BJ (cell line): ENCODE measurements around the gene ZFX. TPM values are rescaled to one million over a fixed set of nuclear protein-coding genes. Genes with fewer than 3 reads are reported as not detected.
"Not testable (repeated sequence)": the region's sequence is repeated elsewhere in the genome, so short reads cannot be mapped to it uniquely, and the experiment has no call there.

Experiments
- CTCF ChIA-PET: fragments of 350-600 bp; formaldehyde crosslinking; extraction: SDS; loops from one replicate; lab custom pipeline; 2021; ENCODE audit warnings: antibody characterized with exemption, inconsistent platforms; lab: Yijun Ruan, JAX
- POLR2A ChIA-PET: fragments of 300-600 bp; sonication (Branson Sonifier 250); formaldehyde crosslinking; extraction: SDS; loops from one replicate; lab custom pipeline; 2021; ENCODE audit warnings: antibody characterized with exemption; lab: Charles Lee
- DNase-seq: peaks from one replicate; pipeline ENCODE4 v3.0.0-alpha.2; 2011; ENCODE audit warnings: low read depth
- H3K27me3 ChIP-seq: 2 replicates; pipeline ENCODE4 v1.6.0; 2011; ENCODE audit warnings: low read length; ENCODE audit not compliant: control insufficient read depth, insufficient read depth
- H3K36me3 ChIP-seq: 2 replicates; pipeline ENCODE4 v1.5.1; 2011; ENCODE audit warnings: low read length; ENCODE audit not compliant: control insufficient read depth, insufficient read depth
- H3K4me3 ChIP-seq: 2 replicates; pipeline ENCODE4 v1.5.1; 2011; ENCODE audit warnings: low read depth, mild to moderate bottlenecking, control low read depth, low read length
- polyA plus RNA-seq: library from polyadenylated mRNA; depleted of rRNA; stranded (reverse); fragments of >200 nt; gene quantifications from 2 replicates; pipeline ENCODE4 v1.2.3, GENCODE V29; 2011
- TF ChIP-seq, protein P1 (sequence below): IDR thresholded peaks from 2 replicates; pipeline ENCODE4 v1.5.1; 2011; ENCODE audit warnings: low read depth, mild to moderate bottlenecking, control low read depth, inconsistent platforms, low read length, moderate library complexity; ENCODE audit not compliant: insufficient read depth

ZFX gene
- polyA plus RNA-seq, 1 experiment, result 12.5 TPM

DNA sequence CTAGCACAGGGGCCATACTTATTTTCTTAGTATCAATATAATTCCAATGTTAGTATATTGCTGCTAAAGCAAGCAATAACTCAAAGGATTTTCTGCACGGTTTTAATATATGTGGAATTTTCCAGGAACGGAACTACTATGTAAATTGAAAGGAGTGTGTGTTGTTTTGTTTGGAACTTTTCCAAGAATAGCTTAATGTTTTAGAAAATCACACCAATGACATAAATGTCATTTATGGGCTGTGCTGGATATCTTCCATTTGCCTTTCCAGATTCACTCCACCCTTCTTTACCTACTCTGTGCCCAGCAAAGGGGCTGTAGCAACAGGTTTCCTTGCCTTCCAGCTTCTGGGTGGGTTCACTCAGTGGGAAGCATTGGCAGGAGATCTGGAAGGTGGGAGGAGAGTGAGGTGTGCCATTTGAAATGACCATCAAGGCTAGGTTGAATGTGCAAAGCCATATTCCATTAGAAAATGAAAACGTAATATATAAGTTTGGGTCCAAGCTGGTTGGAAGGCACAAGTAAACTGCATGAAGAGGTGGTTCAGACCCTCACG lies 25.2 kb upstream of the ZFX start:
- POLR2A ChIA-PET, result no interaction called here
- DNase-seq, result no peak
- Histone ChIP-seq H3K4me3 (no peak overlapping the region), H3K27me3 (no peaks in the 10 kb centered on the region), H3K36me3 (no peaks in the 10 kb centered on the region)
- CTCF ChIA-PET, result interaction anchor here (0.6 kb wide), 1 partner anchor 12 kb away, joined by 3 read pairs; no protein-coding TSS in a partner anchor
- TF ChIP-seq, protein P1, sequence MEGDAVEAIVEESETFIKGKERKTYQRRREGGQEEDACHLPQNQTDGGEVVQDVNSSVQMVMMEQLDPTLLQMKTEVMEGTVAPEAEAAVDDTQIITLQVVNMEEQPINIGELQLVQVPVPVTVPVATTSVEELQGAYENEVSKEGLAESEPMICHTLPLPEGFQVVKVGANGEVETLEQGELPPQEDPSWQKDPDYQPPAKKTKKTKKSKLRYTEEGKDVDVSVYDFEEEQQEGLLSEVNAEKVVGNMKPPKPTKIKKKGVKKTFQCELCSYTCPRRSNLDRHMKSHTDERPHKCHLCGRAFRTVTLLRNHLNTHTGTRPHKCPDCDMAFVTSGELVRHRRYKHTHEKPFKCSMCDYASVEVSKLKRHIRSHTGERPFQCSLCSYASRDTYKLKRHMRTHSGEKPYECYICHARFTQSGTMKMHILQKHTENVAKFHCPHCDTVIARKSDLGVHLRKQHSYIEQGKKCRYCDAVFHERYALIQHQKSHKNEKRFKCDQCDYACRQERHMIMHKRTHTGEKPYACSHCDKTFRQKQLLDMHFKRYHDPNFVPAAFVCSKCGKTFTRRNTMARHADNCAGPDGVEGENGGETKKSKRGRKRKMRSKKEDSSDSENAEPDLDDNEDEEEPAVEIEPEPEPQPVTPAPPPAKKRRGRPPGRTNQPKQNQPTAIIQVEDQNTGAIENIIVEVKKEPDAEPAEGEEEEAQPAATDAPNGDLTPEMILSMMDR, result no peak

GRCh38 chrX:24125028-24125612 lies 24.4 kb upstream of the ZFX start:
- Histone ChIP-seq H3K4me3 (no peak overlapping the region), H3K36me3 (no peaks in the 10 kb centered on the region), H3K27me3 (no peaks in the 10 kb centered on the region)
- TF ChIP-seq, protein P1, result no peak
- ChIA-PET CTCF (interaction anchor here (0.7 kb wide), 2 partner anchors 31 to 270 kb away, joined by 3 read pairs; no protein-coding TSS in a partner anchor), POLR2A (no interaction called here)
- no peak for DNase-seq

- CTCF ChIA-PET, result no interaction called here
- no peaks in the 10 kb centered on the region for H3K27me3 ChIP-seq
- H3K4me3 ChIP-seq, result no peak overlapping the region
- TF ChIP-seq, protein P1, result no peak
- no peaks in the 10 kb centered on the region for H3K36me3 ChIP-seq
- DNase-seq, result no peak
- POLR2A ChIA-PET, result no interaction called here
Observed at GRCh38 chrX:24131476-24131875, 18.1 kb upstream of the ZFX start.

DNA sequence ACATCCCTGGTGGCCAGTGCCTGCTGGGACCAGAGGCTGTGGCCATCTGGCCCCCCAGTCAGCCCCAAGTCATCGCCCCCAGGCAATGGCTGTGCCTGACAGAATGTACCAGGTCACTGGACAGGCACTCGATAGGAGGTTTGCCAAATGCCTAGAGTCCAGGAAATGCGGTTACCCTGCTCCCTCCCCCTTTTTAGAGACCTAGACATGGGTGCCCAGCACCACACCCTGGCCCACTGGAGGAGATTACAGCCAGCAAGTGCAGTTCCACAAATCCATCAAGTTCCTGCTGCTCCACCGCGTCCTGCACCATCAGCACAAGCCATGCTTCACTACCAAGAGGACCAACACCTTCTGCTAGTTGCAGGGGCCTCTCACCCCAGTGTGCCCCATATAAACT lies 16.2 kb upstream of the ZFX start:
- Histone ChIP-seq H3K27me3 (no peaks in the 10 kb centered on the region), H3K36me3 (no peaks in the 10 kb centered on the region), H3K4me3 (no peak overlapping the region)
- ChIA-PET POLR2A (no interaction called here), CTCF (no interaction called here)
- DNase-seq, result no peak
- TF ChIP-seq, protein P1, result no peak

- H3K27me3 ChIP-seq, DNase-seq, POLR2A ChIA-PET, H3K4me3 ChIP-seq, H3K36me3 ChIP-seq: not testable (repeated sequence)
- CTCF ChIA-PET, result interaction anchor here (1.0 kb wide), 1 partner anchor 16 kb away, joined by 4 read pairs; no protein-coding TSS in a partner anchor
Observed at GRCh38 chrX:24135768-24136167, 13.8 kb upstream of the ZFX start.
